GM12891 (cell line): ENCODE data around the gene NPAP1.

ENCODE experiments used
- DNase-seq: peaks from one replicate; pipeline ENCODE4 v3.0.0; 2011; ENCODE audit warnings: low spot score; ENCODE audit not compliant: insufficient read length
- FAIRE-seq: peaks from 2 replicates; lab custom pipeline; 2011; peaks lifted over from hg19 to GRCh38; lab: Jason Lieb, UNC
- PAX5 ChIP-seq: IDR thresholded peaks from 2 replicates; pipeline ENCODE4 v1.6.1; 2011; ENCODE audit warnings: low read length, moderate library complexity, mild to moderate bottlenecking; ENCODE audit not compliant: insufficient read depth, severe bottlenecking
- POLR2A ChIP-seq: IDR thresholded peaks from 2 replicates; pipeline ENCODE4 v1.6.1; 2011; ENCODE audit warnings: low read depth, low read length, control low read depth
- POLR2AphosphoS5 ChIP-seq: IDR thresholded peaks from 2 replicates; pipeline ENCODE4 v1.6.1; 2011; ENCODE audit warnings: low read depth, low read length, control low read depth
- POU2F2 ChIP-seq: IDR thresholded peaks from 2 replicates; pipeline ENCODE4 v1.6.1; 2011; ENCODE audit warnings: low read depth, mild to moderate bottlenecking, control low read depth, low read length, moderate library complexity
- SPI1 ChIP-seq: IDR thresholded peaks from 2 replicates; pipeline ENCODE4 v1.6.1; 2011; ENCODE audit warnings: low read depth, low read length, control low read depth
- TAF1 ChIP-seq: IDR thresholded peaks from 2 replicates; pipeline ENCODE4 v1.6.1; 2011; ENCODE audit warnings: low read depth, low read length, control low read depth

The NPAP1 gene

GRCh38 chr15:24683736-24684135 lies 8.2 kb downstream of the NPAP1 start:
- no peak for DNase-seq
- TF ChIP-seq POLR2AphosphoS5 (no peak), SPI1 (no peak)
- no peak for FAIRE-seq

GRCh38 chr15:24684313-24684712 lies 8.7 kb downstream of the NPAP1 start:
- FAIRE-seq (no peak), DNase-seq (no peak)
- no peak for TF ChIP-seq SPI1
- TF ChIP-seq TAF1 = no peak
- TF ChIP-seq PAX5 = no peak
- no peak for TF ChIP-seq POU2F2
- no peak for TF ChIP-seq POLR2A
- no peak for TF ChIP-seq POLR2AphosphoS5

- DNase-seq (no peak), FAIRE-seq (no peak)
- TF ChIP-seq SPI1 (no peak), TAF1 (no peak), POU2F2 (no peak), POLR2AphosphoS5 (no peak), PAX5 (no peak), POLR2A (no peak)
Measured at GRCh38 chr15:24696201-24696600, 20.6 kb downstream of the NPAP1 start.

GRCh38 chr15:24696842-24697241 lies 21.3 kb downstream of the NPAP1 start:
- no peak for TF ChIP-seq PAX5
- no peak for TF ChIP-seq SPI1
- no peak for TF ChIP-seq POLR2A
- TF ChIP-seq TAF1 = no peak
- no peak for TF ChIP-seq POLR2AphosphoS5
- TF ChIP-seq POU2F2 = no peak
- DNase-seq = no peak
- no peak for FAIRE-seq

- TF ChIP-seq POLR2A (no peak), POU2F2 (no peak), SPI1 (no peak), TAF1 (no peak), PAX5 (no peak), POLR2AphosphoS5 (no peak)
- DNase-seq (no peak), FAIRE-seq (no peak)
Measured at GRCh38 chr15:24718289-24719082, 42.9 kb downstream of the NPAP1 start.

GRCh38 chr15:24729760-24730159 lies 54.2 kb downstream of the NPAP1 start:
- FAIRE-seq = no peak

More at GRCh38 chr15:24729760-24730159, 54.2 kb downstream of the NPAP1 start:
- no peak for TF ChIP-seq POLR2AphosphoS5
- TF ChIP-seq SPI1 = no peak
- no peak for TF ChIP-seq POU2F2
- TF ChIP-seq POLR2A = no peak
- TF ChIP-seq PAX5 = no peak
- no peak for TF ChIP-seq TAF1
- DNase-seq = no peak
